ENCODE measurements around the gene KRTAP2-2. TPM values are rescaled to one million over a fixed set of nuclear protein-coding genes. Genes with fewer than 3 reads are reported as not detected.
"Not testable (repeated sequence)": the region's sequence is repeated elsewhere in the genome, so short reads cannot be mapped to it uniquely, and the experiment has no call there.

Gene KRTAP2-2
- total and polyA plus RNA-seq, 7 donors: not detected

DNA sequence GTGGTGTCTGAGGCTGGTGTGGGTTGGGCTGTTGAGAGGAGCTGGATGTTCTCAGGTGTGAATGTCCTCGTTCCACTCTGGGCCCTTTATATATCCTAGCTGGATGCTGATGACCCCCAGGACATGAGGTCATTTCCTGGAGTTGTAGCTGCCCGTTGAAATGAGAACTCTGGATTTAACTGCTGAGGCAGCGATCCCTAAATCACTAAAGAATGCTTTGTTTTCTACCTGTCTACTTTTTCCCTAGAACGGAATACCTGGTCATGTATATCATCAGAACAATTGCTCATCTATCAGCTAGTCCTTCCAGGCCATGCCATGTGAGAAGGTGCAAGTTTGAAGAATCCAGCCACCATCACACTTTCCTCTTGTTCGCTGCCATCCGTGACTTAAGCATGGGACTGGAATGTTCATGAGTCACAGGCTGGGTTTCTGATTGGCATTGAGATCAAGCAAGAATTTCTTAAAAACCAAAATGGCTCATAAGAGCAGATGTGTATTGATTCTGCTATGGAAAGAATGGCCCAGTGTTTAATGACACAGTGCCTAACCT, 5.1 kb upstream of the KRTAP2-2 start, which contains the start of gene KRTAP2-3:
Gene KRTAP2-3 (minus strand): TSS at position 63 of the 553 bp plus-strand sequence. CDS start 64 bp downstream, outside the sequence.
- no peaks in the 10 kb centered on the region for H3K9me3 ChIP-seq
- TF ChIP-seq POLR2A (IDR thresholded peaks at IDR 0.05) (no peak), EP300 (IDR thresholded peaks at IDR 0.05) (no peak), POLR2AphosphoS5 (IDR thresholded peaks at IDR 0.05) (no peak)
- TF ChIP-seq, protein P1, sequence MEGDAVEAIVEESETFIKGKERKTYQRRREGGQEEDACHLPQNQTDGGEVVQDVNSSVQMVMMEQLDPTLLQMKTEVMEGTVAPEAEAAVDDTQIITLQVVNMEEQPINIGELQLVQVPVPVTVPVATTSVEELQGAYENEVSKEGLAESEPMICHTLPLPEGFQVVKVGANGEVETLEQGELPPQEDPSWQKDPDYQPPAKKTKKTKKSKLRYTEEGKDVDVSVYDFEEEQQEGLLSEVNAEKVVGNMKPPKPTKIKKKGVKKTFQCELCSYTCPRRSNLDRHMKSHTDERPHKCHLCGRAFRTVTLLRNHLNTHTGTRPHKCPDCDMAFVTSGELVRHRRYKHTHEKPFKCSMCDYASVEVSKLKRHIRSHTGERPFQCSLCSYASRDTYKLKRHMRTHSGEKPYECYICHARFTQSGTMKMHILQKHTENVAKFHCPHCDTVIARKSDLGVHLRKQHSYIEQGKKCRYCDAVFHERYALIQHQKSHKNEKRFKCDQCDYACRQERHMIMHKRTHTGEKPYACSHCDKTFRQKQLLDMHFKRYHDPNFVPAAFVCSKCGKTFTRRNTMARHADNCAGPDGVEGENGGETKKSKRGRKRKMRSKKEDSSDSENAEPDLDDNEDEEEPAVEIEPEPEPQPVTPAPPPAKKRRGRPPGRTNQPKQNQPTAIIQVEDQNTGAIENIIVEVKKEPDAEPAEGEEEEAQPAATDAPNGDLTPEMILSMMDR (IDR thresholded peaks at IDR 0.05): no peak

DNA sequence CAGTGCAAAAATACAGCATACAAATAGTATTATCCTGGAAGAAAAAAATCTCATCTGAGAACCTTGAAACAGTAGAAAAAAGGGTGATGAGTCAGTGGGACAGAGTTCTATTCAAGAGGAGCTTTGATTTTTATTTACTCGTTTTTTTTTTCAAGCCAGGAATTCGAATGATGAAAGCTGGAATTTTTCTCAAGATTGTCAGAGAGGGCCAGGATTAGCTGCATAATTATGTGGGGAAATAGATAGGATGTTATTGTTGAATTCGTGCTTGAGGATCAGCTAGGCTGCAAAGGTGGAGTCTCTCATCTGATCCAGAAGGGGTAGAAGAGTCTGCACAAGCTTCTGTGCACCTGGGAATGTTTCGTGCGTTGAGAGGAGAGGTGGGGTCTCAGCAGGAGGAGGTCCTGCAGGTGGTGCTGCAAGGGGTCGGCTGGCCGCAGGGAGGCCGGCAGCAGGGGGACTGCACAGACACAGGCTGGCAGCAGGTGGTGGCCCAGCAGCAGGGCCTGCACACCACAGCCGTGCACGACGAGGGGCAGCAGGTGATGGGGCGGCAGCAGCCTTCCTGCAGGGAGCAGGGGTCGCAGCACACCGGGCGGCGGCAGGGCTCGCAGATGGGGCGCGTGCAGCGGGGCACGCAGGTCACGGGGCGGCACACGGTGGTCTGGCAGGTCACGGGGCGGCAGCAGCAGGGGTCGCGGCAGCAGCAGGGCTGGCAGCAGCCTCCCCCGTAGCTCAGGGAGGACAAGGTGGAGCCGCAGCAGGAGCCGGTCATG, 4.4 kb upstream of the KRTAP2-2 start:
- H3K4me1 ChIP-seq: peaks cover 0 to 21% (median 9%) of the 10 kb centered on the region in 4 donors
- H3K27me3 ChIP-seq; H3K27ac ChIP-seq; intact Hi-C loops (cut with DNase I); H3K36me3 ChIP-seq; H3K4me3 ChIP-seq; H3K9me3 ChIP-seq; DNase-seq: not testable (repeated sequence)
- 39 to 53% methylated on average over 13 to 14 of the region's 31 CpGs for WGBS, 2 donors

More for the DNA sequence above, 5.1 kb upstream of the KRTAP2-2 start, which contains the start of gene KRTAP2-3:
- 69 to 70% methylated on average over 6 of the region's 6 CpGs for WGBS, 2 donors
- Histone ChIP-seq H3K27me3 (no peaks in the 10 kb centered on the region), H3K27ac (no peak within 1 kb of the TSS), H3K4me3 (no peak within 1 kb of the TSS), H3K4me1 (peaks cover 0 to 21% (median 9%) of the 10 kb centered on the region in 4 donors), H3K36me3 (no peaks in the 10 kb centered on the region)
- intact Hi-C loops (cut with DNase I): no loop called here
- DNase-seq: no peak

DNA sequence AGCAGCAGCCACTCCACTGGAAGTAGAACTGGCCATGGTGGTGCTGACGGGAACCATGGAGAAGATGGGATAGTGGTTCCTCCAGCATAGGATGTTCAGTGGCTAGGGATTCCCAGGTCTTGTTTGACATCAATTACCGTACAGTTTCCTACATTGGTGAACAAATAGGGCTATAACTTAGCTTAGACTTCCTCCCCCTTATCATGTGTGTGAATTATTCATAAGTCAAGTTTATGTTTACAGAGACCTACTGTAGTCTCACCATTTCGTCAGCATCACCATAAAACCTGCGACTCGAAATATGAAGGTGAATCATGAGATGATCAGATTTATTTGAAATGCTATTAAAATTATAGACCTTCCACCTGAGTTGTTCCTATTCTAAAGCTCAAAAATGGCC, 3.7 kb upstream of the KRTAP2-2 start:
- no peaks in the 10 kb centered on the region for H3K36me3 ChIP-seq
- intact Hi-C loops (cut with DNase I): no loop called here
- TF ChIP-seq, protein P1 (IDR thresholded peaks at IDR 0.05): no peak
- TF ChIP-seq POLR2AphosphoS5 (IDR thresholded peaks at IDR 0.05) (no peak), POLR2A (IDR thresholded peaks at IDR 0.05) (no peak)

DNA sequence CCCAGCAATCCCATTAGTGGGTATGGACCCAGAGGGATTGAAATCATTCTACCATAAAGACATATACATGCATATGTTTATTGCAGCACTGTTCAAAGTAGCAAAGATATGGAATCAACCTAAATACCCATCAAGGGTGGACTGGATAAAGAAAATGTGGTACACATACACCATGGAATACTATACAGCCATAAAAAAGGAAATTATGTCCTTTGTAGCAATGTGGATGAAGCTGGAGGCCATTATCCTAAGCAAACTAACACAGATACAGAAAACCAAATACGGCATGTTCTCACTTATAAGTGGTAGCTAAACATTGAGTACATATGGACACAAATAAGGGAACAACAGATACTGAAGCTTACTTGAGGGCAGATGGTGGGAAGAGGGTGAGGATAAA, 2.5 kb upstream of the KRTAP2-2 start:
- DNase-seq: no peak
- TF ChIP-seq POLR2AphosphoS5 (IDR thresholded peaks at IDR 0.05): no peak
- no peak for TF ChIP-seq POLR2A (IDR thresholded peaks at IDR 0.05)
- TF ChIP-seq, protein P1 (IDR thresholded peaks at IDR 0.05): no peak
- no peak for TF ChIP-seq EP300 (IDR thresholded peaks at IDR 0.05)
- Histone ChIP-seq H3K4me3 (no peak overlapping the region), H3K36me3 (no peaks in the 10 kb centered on the region), H3K27me3 (no peaks in the 10 kb centered on the region), H3K4me1 (peaks cover 0 to 21% (median 9%) of the 10 kb centered on the region in 4 donors), H3K27ac (no peak overlapping the region), H3K9me3 (no peaks in the 10 kb centered on the region)
- WGBS, 2 donors: 92 to 100% methylated on average over 1 of the region's 1 CpG
- intact Hi-C loops (cut with DNase I): no loop called here

More for the DNA sequence above, 3.7 kb upstream of the KRTAP2-2 start:
- Histone ChIP-seq H3K4me3 (no peak overlapping the region), H3K9me3 (no peaks in the 10 kb centered on the region), H3K4me1 (peaks cover 0 to 21% (median 9%) of the 10 kb centered on the region in 4 donors), H3K27ac (no peak overlapping the region), H3K27me3 (no peaks in the 10 kb centered on the region)
- 70 to 85% methylated on average over 5 of the region's 5 CpGs for WGBS, 2 donors
- no peak for DNase-seq

DNA sequence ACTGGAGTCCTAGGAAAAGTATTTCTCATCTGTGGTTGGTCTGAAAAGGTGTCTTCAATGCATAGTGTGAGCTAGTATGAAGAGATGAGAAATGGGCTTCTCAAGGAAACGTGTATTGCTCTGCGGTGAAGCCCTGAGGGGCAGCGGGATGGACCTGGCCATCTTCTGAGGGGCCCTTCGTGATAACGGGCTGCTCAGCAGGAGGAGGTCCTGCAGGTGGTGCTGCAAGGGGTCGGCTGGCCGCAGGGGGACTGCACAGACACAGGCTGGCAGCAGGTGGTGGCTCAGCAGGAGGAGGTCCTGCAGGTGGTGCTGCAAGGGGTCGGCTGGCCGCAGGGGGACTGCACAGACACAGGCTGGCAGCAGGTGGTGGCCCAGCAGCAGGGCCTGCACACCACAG, 474 bp downstream of the KRTAP2-2 start:
- H3K27me3 ChIP-seq; H3K27ac ChIP-seq; H3K4me3 ChIP-seq; H3K9me3 ChIP-seq; intact Hi-C loops (cut with DNase I); H3K36me3 ChIP-seq; H3K4me1 ChIP-seq; DNase-seq: not testable (repeated sequence)
- 80 to 87% methylated on average over 9 of the region's 9 CpGs for WGBS, 2 donors

Measured in sigmoid colon (tissue), 7 donors.